Esophagus squamous epithelium (tissue), 5 donors: Measurements from ENCODE around the gene KISS1. TPM values are rescaled to one million over a fixed set of nuclear protein-coding genes. Genes with fewer than 3 reads are reported as not detected.
"Not testable (repeated sequence)": the region's sequence is repeated elsewhere in the genome, so short reads cannot be mapped to it uniquely, and the experiment has no call there.

Experiments
- DNase-seq: peaks from one replicate; lab custom pipeline; 2025; lab: John Stamatoyannopoulos, UW
- H3K27ac ChIP-seq, 4 donors: fragments of 200-600 bp; sonication (generic); one replicate each; pipeline ENCODE4 v1.5.1; 2016 to 2019; ENCODE audit warnings: mild to moderate bottlenecking in 1 of 4
- H3K27me3 ChIP-seq, 4 donors: fragments of 200-600 bp; sonication (generic); 1 replicate in 3 of 4; 2 replicates in 1 of 4; pipeline versions ENCODE4 v1.5.1 to v1.6.0; 2017 to 2021; ENCODE audit warnings: antibody characterized with exemption in 1 of 4
- H3K36me3 ChIP-seq, 3 donors: fragments of 200-600 bp; sonication (generic); one replicate each; pipeline ENCODE4 v1.5.1; 2016 to 2019
- H3K4me1 ChIP-seq, 3 donors: fragments of 200-600 bp; sonication (generic); one replicate each; pipeline ENCODE4 v1.5.1; 2017 to 2019
- H3K4me3 ChIP-seq, 4 donors: fragments of 200-600 bp; sonication (generic); 1 replicate in 3 of 4; 2 replicates in 1 of 4; pipeline ENCODE4 v1.5.1; 2016 to 2019; ENCODE audit warnings: mild to moderate bottlenecking in 2 of 4, moderate library complexity in 1 of 4
- H3K9me3 ChIP-seq, 3 donors: fragments of 200-600 bp; sonication (generic); one replicate each; pipeline ENCODE4 v1.5.1; 2016 to 2019
- CTCF ChIP-seq, 6 experiments: fragments of 450-650 bp in 4 of 6; fragments of 200-600 bp in 2 of 6; sonication (generic) in 2 of 6; IDR thresholded peaks; one replicate each; pipeline ENCODE4 v1.5.1; 2016 to 2019; ENCODE audit warnings: antibody characterized with exemption in 6 of 6, mild to moderate bottlenecking in 4 of 6, moderate library complexity in 4 of 6
- POLR2A ChIP-seq, 4 donors: fragments of 450-650 bp; IDR thresholded peaks; one replicate each; pipeline ENCODE4 v1.6.1; 2017; ENCODE audit warnings: antibody characterized with exemption in 4 of 4, mild to moderate bottlenecking in 4 of 4, moderate library complexity in 3 of 4
- WGBS, 2 donors: methylation state at CpG; one replicate each; pipeline ENCODE4 v1.1.5; 2018; 5-methylcytosine and 5-hydroxymethylcytosine counted together
- intact Hi-C: fragments of 100-400 bp; cut with DNase I; formaldehyde crosslinking; loops from one replicate; pipeline ENCODE4 v1.15.0; 2022
- total RNA-seq, 4 donors: library from RNA; depleted of rRNA; stranded (reverse); fragments of >200 nt; gene quantifications; one replicate each; pipeline ENCODE4 v1.1.0, GENCODE V29; 2016
- donor health status: DM: yes; HTN: yes; CAD: no.

Gene KISS1
- total RNA-seq = not detected

- no peak for DNase-seq
- H3K27ac ChIP-seq = no peak within 1 kb of the TSS
- intact Hi-C loops = no loop called here
These were observed at the start of gene KISS1 for GRCh38 chr1:204196068-204196795. Gene KISS1, minus strand, starts transcription at chr1:204196491. Its CDS starts 3,615 bp downstream, at chr1:204192876.

GRCh38 chr1:204242920-204243319, 46.6 kb upstream of the KISS1 start:
- intact Hi-C loops = no loop called here
- Histone ChIP-seq H3K9me3 (no peaks in the 10 kb centered on the region), H3K4me3 (no peak overlapping the region)

More at GRCh38 chr1:204196068-204196795, at the start of gene KISS1:
- WGBS, 2 donors = 43 to 49% methylated on average over 9 to 14 of the region's 18 CpGs
- Histone ChIP-seq H3K27me3 (peaks cover 0 to 80% (median 0%) of the 10 kb centered on the region in 4 donors), H3K9me3 (no peaks in the 10 kb centered on the region), H3K36me3 (no peaks in the 10 kb centered on the region), H3K4me3 (no peak within 1 kb of the TSS), H3K4me1 (peaks cover 0 to 17% (median 0%) of the 10 kb centered on the region in 3 donors)
- TF ChIP-seq POLR2A (IDR thresholded peaks at IDR 0.05) (no peak), CTCF (IDR thresholded peaks at IDR 0.05) (no peak)

GRCh38 chr1:204241914-204242313, 45.6 kb upstream of the KISS1 start:
- Histone ChIP-seq H3K4me1 (peaks cover 0 to 10% (median 0%) of the 10 kb centered on the region in 3 donors), H3K4me3 (no peak overlapping the region), H3K36me3 (peaks cover 0 to 34% (median 0%) of the 10 kb centered on the region in 3 donors), H3K27ac (no peak overlapping the region), H3K27me3 (no peaks in the 10 kb centered on the region), H3K9me3 (no peaks in the 10 kb centered on the region)
- DNase-seq = no peak
- intact Hi-C loops = no loop called here
- TF ChIP-seq CTCF (IDR thresholded peaks at IDR 0.05) (no peak), POLR2A (IDR thresholded peaks at IDR 0.05) (no peak)
- WGBS, 2 donors = 95 to 96% methylated on average over 2 to 5 of the region's 5 CpGs

More at GRCh38 chr1:204242920-204243319, 46.6 kb upstream of the KISS1 start:
- WGBS, 2 donors = 73 to 94% methylated on average over 2 to 3 of the region's 10 CpGs
- no peak for TF ChIP-seq CTCF (IDR thresholded peaks at IDR 0.05)
- TF ChIP-seq POLR2A (IDR thresholded peaks at IDR 0.05) = no peak
- Histone ChIP-seq H3K36me3 (peaks cover 0 to 34% (median 0%) of the 10 kb centered on the region in 3 donors), H3K27ac (no peak overlapping the region), H3K27me3 (no peaks in the 10 kb centered on the region), H3K4me1 (peaks cover 0 to 10% (median 0%) of the 10 kb centered on the region in 3 donors)
- no peak for DNase-seq

GRCh38 chr1:204241050-204241449, 44.8 kb upstream of the KISS1 start:
- H3K4me1 ChIP-seq = peaks cover 0 to 10% (median 0%) of the 10 kb centered on the region in 3 donors
- intact Hi-C loops = no loop called here
- no peaks in the 10 kb centered on the region for H3K27me3 ChIP-seq
- no peak for DNase-seq
- TF ChIP-seq POLR2A (IDR thresholded peaks at IDR 0.05) = no peak
- TF ChIP-seq CTCF (IDR thresholded peaks at IDR 0.05) = peak in 1 of 6 experiments; percentile 12
- peak overlapping the region in 1 of 4 donors; percentile 36 for H3K27ac ChIP-seq
- no peak overlapping the region for H3K4me3 ChIP-seq
- H3K9me3 ChIP-seq = no peaks in the 10 kb centered on the region
- H3K36me3 ChIP-seq = peaks cover 0 to 33% (median 0%) of the 10 kb centered on the region in 3 donors
- WGBS, 2 donors = 17 to 33% methylated on average over 1 to 2 of the region's 2 CpGs

- Histone ChIP-seq H3K9me3 (no peaks in the 10 kb centered on the region), H3K36me3 (peaks cover 0 to 33% (median 0%) of the 10 kb centered on the region in 3 donors), H3K4me3 (no peak overlapping the region), H3K27me3 (no peaks in the 10 kb centered on the region), H3K27ac (no peak overlapping the region), H3K4me1 (peaks cover 0 to 10% (median 0%) of the 10 kb centered on the region in 3 donors)
- intact Hi-C loops = no loop called here
- TF ChIP-seq CTCF (IDR thresholded peaks at IDR 0.05) (no peak), POLR2A (IDR thresholded peaks at IDR 0.05) (no peak)
- WGBS, 2 donors = 62% methylated on average over 1 of the region's 1 CpG
- no peak for DNase-seq
These were observed 43.9 kb upstream of the KISS1 start for GRCh38 chr1:204240233-204240632.

GRCh38 chr1:204239401-204239800, 43.1 kb upstream of the KISS1 start:
- DNase-seq = not testable (repeated sequence)
- peaks cover 0 to 27% (median 0%) of the 10 kb centered on the region in 3 donors for H3K36me3 ChIP-seq

GRCh38 chr1:204238520-204238919, 42.2 kb upstream of the KISS1 start:
- intact Hi-C loops, H3K4me3 ChIP-seq, H3K9me3 ChIP-seq, H3K27me3 ChIP-seq, H3K27ac ChIP-seq, DNase-seq: not testable (repeated sequence)
- H3K4me1 ChIP-seq = peaks cover 0 to 10% (median 0%) of the 10 kb centered on the region in 3 donors
- 80 to 100% methylated on average over 1 to 2 of the region's 2 CpGs for WGBS, 2 donors
- peaks cover 0 to 27% (median 0%) of the 10 kb centered on the region in 3 donors for H3K36me3 ChIP-seq

More at GRCh38 chr1:204239401-204239800, 43.1 kb upstream of the KISS1 start:
- H3K4me3 ChIP-seq, intact Hi-C loops, H3K27ac ChIP-seq, H3K27me3 ChIP-seq, H3K9me3 ChIP-seq: not testable (repeated sequence)
- H3K4me1 ChIP-seq = peaks cover 0 to 10% (median 0%) of the 10 kb centered on the region in 3 donors
- WGBS, 2 donors = 44 to 67% methylated on average over 1 to 3 of the region's 3 CpGs
